ENCODE data around the gene ADAMTSL4.
A peak's percentile ranks its signal among the peaks of the same experiment; 100 is the strongest.

The ADAMTSL4 gene

DNA sequence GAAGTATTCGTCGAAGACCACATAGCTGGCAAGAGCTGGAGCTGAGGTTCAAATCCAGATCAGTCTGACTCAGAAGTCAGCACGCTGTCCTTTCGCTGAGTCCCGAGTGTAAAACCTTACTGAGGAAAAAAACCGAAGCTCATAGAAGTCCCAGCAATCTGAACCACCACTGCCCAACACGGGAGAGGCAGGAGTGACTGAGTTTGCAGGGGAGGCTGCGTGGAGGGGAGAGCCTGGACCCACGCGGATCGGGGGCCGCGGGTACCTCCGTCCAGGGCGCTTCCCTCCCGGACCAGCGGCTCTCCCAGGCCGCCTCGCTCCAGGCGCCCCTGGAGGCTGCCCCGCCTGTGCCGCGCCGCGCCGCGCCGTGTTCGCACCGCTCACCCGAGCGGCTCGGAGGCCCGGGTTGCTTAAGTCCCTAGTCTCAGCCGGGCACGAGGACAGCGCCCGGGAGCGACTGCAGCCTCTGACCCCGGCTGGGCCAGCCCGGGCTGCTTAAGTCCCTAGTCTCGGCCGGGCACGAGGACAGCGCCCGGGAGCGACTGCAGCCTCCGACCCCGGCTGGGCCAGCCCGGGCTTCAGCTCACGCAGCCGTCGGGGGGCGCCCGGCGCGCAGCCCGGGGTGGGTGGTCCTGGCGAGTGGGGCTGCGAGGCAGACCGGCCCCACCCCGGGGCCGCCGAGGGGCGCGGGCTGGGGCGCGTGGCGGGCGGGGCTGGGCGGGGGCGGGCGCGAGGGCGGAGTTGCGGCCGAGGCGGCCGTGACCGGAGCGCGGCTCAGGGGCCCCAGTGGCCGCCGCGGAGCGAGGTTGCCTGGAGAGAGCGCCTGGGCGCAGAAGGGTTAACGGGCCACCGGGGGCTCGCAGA is at the start of gene ADAMTSL4:
TSS of gene ADAMTSL4 (plus strand) at position 777 of the 864 bp plus-strand sequence. CDS start 2,881 bp downstream, outside the sequence.
- H3K27ac ChIP-seq (ENCODE audit: low read depth, low read length), result peak within 1 kb of the TSS; percentile 33
- no peaks in the 10 kb centered on the region for H3K36me3 ChIP-seq (ENCODE audit: control insufficient read depth, insufficient read depth, low read length)
- H3K9me3 ChIP-seq (ENCODE audit: control insufficient read depth, insufficient read depth, low read length), result no peaks in the 10 kb centered on the region
- peak within 1 kb of the TSS; percentile 62 for H3K4me3 ChIP-seq (ENCODE audit: low read depth, low read length)
- peaks cover 21% of the 10 kb centered on the region for H3K27me3 ChIP-seq (ENCODE audit: control insufficient read depth, insufficient read depth, low read length)
- peaks cover 10% of the 10 kb centered on the region; the same call in 1 of the 2 replicates for H3K4me1 ChIP-seq (ENCODE audit: control insufficient read depth, insufficient read depth, low read length)
- H3K9ac ChIP-seq (ENCODE audit: low read depth, low read length), result peak within 1 kb of the TSS; percentile 15; the same call in 1 of the 2 replicates

DNA sequence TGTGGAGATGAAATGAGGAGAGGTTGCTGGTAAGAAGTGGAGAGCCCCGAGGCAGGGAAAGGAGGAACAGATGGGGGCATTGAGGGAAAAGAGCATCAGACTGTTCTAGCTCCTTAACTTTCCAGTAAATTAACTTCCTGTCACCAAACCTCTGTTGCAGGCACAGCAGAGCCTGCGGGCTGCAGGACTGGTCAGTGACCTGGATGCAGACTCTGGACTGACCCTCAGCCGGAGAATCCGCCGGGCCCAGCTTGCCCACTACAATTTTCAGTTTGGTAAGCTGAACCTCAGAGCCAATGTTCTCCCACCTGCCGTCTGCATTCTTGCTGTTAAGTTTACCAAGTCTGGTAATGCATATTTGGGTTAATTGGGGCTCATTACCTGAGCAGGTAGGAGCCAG is 43.8 kb upstream of the ADAMTSL4 start:
- Histone ChIP-seq H3K4me1 (ENCODE audit: control insufficient read depth, insufficient read depth, low read length) (no peaks in the 10 kb centered on the region), H3K36me3 (ENCODE audit: control insufficient read depth, insufficient read depth, low read length) (peaks cover 52% of the 10 kb centered on the region), H3K4me3 (ENCODE audit: low read depth, low read length) (no peak overlapping the region), H3K27me3 (ENCODE audit: control insufficient read depth, insufficient read depth, low read length) (no peaks in the 10 kb centered on the region), H3K27ac (ENCODE audit: low read depth, low read length) (no peak overlapping the region), H3K9me3 (ENCODE audit: control insufficient read depth, insufficient read depth, low read length) (no peaks in the 10 kb centered on the region), H3K9ac (ENCODE audit: low read depth, low read length) (no peak overlapping the region)

- H3K27ac ChIP-seq (ENCODE audit: low read depth, low read length), result peak within 1 kb of the TSS; percentile 37
- no peak within 1 kb of the TSS for H3K9ac ChIP-seq (ENCODE audit: low read depth, low read length)
- H3K4me1 ChIP-seq (ENCODE audit: control insufficient read depth, insufficient read depth, low read length), result no peaks in the 10 kb centered on the region
Observed at GRCh38 chr1:150507912-150508864, 41.0 kb upstream of the ADAMTSL4 start, which contains the start of gene ECM1. Gene ECM1 (plus strand): TSS chr1:150508109. CDS start chr1:150508210, 101 bp downstream.

DNA sequence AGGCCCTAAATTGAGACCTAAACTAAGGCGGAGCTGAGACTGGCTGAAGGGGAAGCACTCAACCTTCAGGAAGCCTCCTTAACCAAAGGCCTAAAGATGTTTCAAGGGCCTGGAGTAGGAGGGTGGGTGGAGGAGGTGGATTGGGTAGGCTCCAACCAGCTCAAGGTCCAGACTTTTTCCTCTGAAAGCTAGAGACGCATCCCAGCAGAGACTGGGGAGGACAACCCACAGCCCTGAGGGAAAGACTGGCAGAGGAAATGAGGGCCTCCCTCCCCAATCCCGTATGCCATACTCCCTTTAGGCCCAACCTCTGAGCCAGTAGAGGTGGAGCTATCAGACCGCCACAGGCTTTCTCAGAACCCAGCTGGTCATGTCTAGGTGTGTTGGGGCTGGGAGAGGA is 40.2 kb upstream of the ADAMTSL4 start:
- no peaks in the 10 kb centered on the region for H3K4me1 ChIP-seq (ENCODE audit: control insufficient read depth, insufficient read depth, low read length)
- no peak overlapping the region for H3K4me3 ChIP-seq (ENCODE audit: low read depth, low read length)
- no peaks in the 10 kb centered on the region for H3K9me3 ChIP-seq (ENCODE audit: control insufficient read depth, insufficient read depth, low read length)
- H3K9ac ChIP-seq (ENCODE audit: low read depth, low read length), result no peak overlapping the region
- no peaks in the 10 kb centered on the region for H3K27me3 ChIP-seq (ENCODE audit: control insufficient read depth, insufficient read depth, low read length)
- H3K36me3 ChIP-seq (ENCODE audit: control insufficient read depth, insufficient read depth, low read length), result peaks cover 33% of the 10 kb centered on the region
- H3K27ac ChIP-seq (ENCODE audit: low read depth, low read length), result no peak overlapping the region

More at GRCh38 chr1:150507912-150508864, 41.0 kb upstream of the ADAMTSL4 start, which contains the start of gene ECM1:
- Histone ChIP-seq H3K27me3 (ENCODE audit: control insufficient read depth, insufficient read depth, low read length) (no peaks in the 10 kb centered on the region), H3K4me3 (ENCODE audit: low read depth, low read length) (no peak within 1 kb of the TSS), H3K36me3 (ENCODE audit: control insufficient read depth, insufficient read depth, low read length) (peaks cover 38% of the 10 kb centered on the region), H3K9me3 (ENCODE audit: control insufficient read depth, insufficient read depth, low read length) (no peaks in the 10 kb centered on the region)

DNA sequence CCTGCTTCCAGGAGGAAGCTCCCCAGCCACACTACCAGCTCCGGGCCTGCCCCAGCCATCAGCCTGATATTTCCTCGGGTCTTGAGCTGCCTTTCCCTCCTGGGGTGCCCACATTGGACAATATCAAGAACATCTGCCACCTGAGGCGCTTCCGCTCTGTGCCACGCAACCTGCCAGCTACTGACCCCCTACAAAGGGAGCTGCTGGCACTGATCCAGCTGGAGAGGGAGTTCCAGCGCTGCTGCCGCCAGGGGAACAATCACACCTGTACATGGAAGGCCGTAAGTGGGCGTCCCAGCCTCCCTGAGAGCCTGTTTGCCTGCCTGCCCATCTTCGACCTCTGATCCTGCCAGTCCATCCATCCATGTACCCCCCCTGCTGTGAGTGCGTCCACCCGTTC is 37.7 kb upstream of the ADAMTSL4 start:
- Histone ChIP-seq H3K9me3 (ENCODE audit: control insufficient read depth, insufficient read depth, low read length) (no peaks in the 10 kb centered on the region), H3K4me1 (ENCODE audit: control insufficient read depth, insufficient read depth, low read length) (0 out of 2 replicates have a peak, but pooled peaks cover 3% of the 10 kb centered on the region), H3K9ac (ENCODE audit: low read depth, low read length) (no peak overlapping the region), H3K27me3 (ENCODE audit: control insufficient read depth, insufficient read depth, low read length) (no peaks in the 10 kb centered on the region), H3K36me3 (ENCODE audit: control insufficient read depth, insufficient read depth, low read length) (peaks cover 8% of the 10 kb centered on the region), H3K27ac (ENCODE audit: low read depth, low read length) (no peak overlapping the region), H3K4me3 (ENCODE audit: low read depth, low read length) (no peak overlapping the region)

- Histone ChIP-seq H3K4me3 (ENCODE audit: low read depth, low read length) (no peak overlapping the region), H3K9me3 (ENCODE audit: control insufficient read depth, insufficient read depth, low read length) (no peaks in the 10 kb centered on the region), H3K36me3 (ENCODE audit: control insufficient read depth, insufficient read depth, low read length) (peaks cover 3% of the 10 kb centered on the region; the same call in 1 of the 2 replicates), H3K27ac (ENCODE audit: low read depth, low read length) (no peak overlapping the region), H3K9ac (ENCODE audit: low read depth, low read length) (no peak overlapping the region), H3K27me3 (ENCODE audit: control insufficient read depth, insufficient read depth, low read length) (no peaks in the 10 kb centered on the region), H3K4me1 (ENCODE audit: control insufficient read depth, insufficient read depth, low read length) (0 out of 2 replicates have a peak, but pooled peaks cover 5% of the 10 kb centered on the region)
Observed at GRCh38 chr1:150511985-150512660, 37.1 kb upstream of the ADAMTSL4 start.

DNA sequence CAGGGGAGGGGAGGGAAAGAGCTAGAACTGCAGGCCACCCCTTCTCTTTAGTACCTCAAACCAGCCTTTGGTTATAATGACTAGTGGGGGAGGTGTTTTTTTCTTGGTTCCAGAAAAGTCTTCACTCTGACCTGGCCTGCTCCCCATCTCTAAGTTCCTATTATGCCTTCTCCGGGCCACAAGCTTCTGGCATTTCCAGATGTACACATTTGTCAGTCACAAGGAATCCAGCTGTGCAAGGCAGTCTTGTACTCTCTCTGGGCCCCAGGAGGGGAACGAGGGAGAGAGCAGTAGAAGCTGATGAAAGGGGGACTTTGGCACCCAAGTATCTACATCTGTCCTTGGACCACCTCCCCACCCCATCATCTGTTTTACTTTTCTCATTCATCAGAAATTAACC is 36.4 kb upstream of the ADAMTSL4 start:
- H3K9ac ChIP-seq (ENCODE audit: low read depth, low read length), result no peak overlapping the region
- no peaks in the 10 kb centered on the region for H3K36me3 ChIP-seq (ENCODE audit: control insufficient read depth, insufficient read depth, low read length)
- no peak overlapping the region for H3K27ac ChIP-seq (ENCODE audit: low read depth, low read length)
- H3K4me3 ChIP-seq (ENCODE audit: low read depth, low read length), result no peak overlapping the region
- no peaks in the 10 kb centered on the region for H3K9me3 ChIP-seq (ENCODE audit: control insufficient read depth, insufficient read depth, low read length)
- H3K4me1 ChIP-seq (ENCODE audit: control insufficient read depth, insufficient read depth, low read length), result 0 out of 2 replicates have a peak, but pooled peaks cover 5% of the 10 kb centered on the region
- no peaks in the 10 kb centered on the region for H3K27me3 ChIP-seq (ENCODE audit: control insufficient read depth, insufficient read depth, low read length)

- Histone ChIP-seq H3K36me3 (ENCODE audit: control insufficient read depth, insufficient read depth, low read length) (no peaks in the 10 kb centered on the region), H3K4me3 (ENCODE audit: low read depth, low read length) (no peak overlapping the region), H3K4me1 (ENCODE audit: control insufficient read depth, insufficient read depth, low read length) (0 out of 2 replicates have a peak, but pooled peaks cover 5% of the 10 kb centered on the region), H3K27me3 (ENCODE audit: control insufficient read depth, insufficient read depth, low read length) (no peaks in the 10 kb centered on the region), H3K9me3 (ENCODE audit: control insufficient read depth, insufficient read depth, low read length) (no peaks in the 10 kb centered on the region), H3K27ac (ENCODE audit: low read depth, low read length) (no peak overlapping the region), H3K9ac (ENCODE audit: low read depth, low read length) (no peak overlapping the region)
Observed at GRCh38 chr1:150513351-150513791, 35.8 kb upstream of the ADAMTSL4 start.

DNA sequence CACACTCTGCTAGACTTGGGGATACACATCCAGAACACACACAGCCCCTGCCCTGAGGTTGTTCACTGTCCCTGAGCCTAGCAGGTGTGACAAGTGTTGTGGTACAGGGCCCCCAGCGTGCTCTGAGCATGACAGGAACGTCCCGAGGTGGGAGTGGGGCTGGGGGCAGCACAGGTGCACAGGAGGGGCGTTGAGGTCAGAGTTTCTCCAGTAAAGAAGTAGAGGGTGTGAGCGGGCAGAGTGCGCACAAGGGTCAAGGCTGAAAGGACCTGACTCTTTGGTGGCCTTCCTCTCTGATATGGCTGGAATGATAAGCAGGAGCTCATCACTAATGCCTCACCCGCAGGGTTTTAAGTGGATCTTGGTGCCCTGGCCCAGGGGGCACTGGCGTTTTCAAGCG is 34.9 kb upstream of the ADAMTSL4 start:
- no peaks in the 10 kb centered on the region for H3K36me3 ChIP-seq (ENCODE audit: control insufficient read depth, insufficient read depth, low read length)
- H3K4me3 ChIP-seq (ENCODE audit: low read depth, low read length), result no peak overlapping the region
- H3K4me1 ChIP-seq (ENCODE audit: control insufficient read depth, insufficient read depth, low read length), result 0 out of 2 replicates have a peak, but pooled peaks cover 5% of the 10 kb centered on the region
- no peak overlapping the region for H3K9ac ChIP-seq (ENCODE audit: low read depth, low read length)
- H3K27ac ChIP-seq (ENCODE audit: low read depth, low read length), result no peak overlapping the region
- no peaks in the 10 kb centered on the region for H3K9me3 ChIP-seq (ENCODE audit: control insufficient read depth, insufficient read depth, low read length)
- no peaks in the 10 kb centered on the region for H3K27me3 ChIP-seq (ENCODE audit: control insufficient read depth, insufficient read depth, low read length)

DNA sequence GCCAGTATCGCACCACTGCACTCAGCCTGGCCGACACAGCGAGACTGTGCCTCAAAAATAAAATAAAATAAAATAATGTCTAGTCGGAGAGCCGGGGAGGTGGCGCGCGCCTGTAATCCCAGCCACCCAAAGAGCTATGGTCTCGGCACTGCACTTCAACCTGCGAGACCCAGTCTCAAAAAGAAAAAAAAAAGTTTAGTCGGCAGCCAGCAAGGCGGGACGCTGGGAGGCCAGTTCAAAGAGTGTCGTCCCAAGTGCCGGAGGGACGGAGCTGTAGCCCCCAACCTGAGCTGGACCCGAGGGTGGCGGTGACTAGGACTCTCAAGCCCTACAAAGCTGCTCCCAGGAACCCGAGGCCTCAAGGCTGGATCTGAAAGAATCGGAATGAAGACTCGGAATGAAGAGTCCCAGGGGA is 34.3 kb upstream of the ADAMTSL4 start:
- H3K27ac ChIP-seq (ENCODE audit: low read depth, low read length), result peak overlapping the region; percentile 75
- H3K4me1 ChIP-seq (ENCODE audit: control insufficient read depth, insufficient read depth, low read length), result 0 out of 2 replicates have a peak, but pooled peaks cover 5% of the 10 kb centered on the region
- no peaks in the 10 kb centered on the region for H3K36me3 ChIP-seq (ENCODE audit: control insufficient read depth, insufficient read depth, low read length)
- peak overlapping the region; percentile 87 for H3K4me3 ChIP-seq (ENCODE audit: low read depth, low read length)
- no peaks in the 10 kb centered on the region for H3K9me3 ChIP-seq (ENCODE audit: control insufficient read depth, insufficient read depth, low read length)
- H3K9ac ChIP-seq (ENCODE audit: low read depth, low read length), result peak overlapping the region; percentile 50
- no peaks in the 10 kb centered on the region for H3K27me3 ChIP-seq (ENCODE audit: control insufficient read depth, insufficient read depth, low read length)
